Hepatocyte (in vitro differentiated cells): ENCODE data around the gene INSRR.

Experiments used
- EZH2phosphoT487 ChIP-seq: fragments of 200-600 bp; sonication (generic); IDR thresholded peaks from one replicate; pipeline ENCODE4 v1.6.1; 2018; ENCODE audit warnings: antibody characterized with exemption, mild to moderate bottlenecking, low read depth, moderate library complexity; ENCODE audit not compliant: unreplicated experiment, severe bottlenecking
- TF ChIP-seq, protein P1 (sequence below): fragments of 200-600 bp; sonication (generic); IDR thresholded peaks from 2 replicates; pipeline ENCODE4 v1.5.1; 2016; ENCODE audit warnings: antibody characterized with exemption, mild to moderate bottlenecking; ENCODE audit not compliant: poor library complexity

DNA sequence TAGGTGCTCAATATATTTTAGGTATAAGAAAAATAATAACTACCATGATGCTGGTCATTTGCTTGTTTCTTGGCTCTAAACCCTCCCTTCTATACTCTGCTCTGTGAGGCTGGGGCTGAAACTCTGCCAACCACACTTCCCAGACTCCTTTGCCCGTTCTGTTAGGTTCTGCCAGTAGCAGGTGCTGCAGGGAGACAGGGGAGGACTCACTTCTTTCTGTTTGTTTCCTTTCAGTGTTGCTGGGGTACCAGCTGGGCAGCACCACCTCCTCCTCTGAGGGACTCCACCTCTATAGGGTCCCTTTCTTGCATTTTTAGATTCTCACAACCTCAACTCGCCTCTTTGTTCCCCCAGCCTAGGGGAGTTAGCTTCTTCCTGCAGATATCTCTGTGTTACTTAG, 25.3 kb downstream of the INSRR start:
- TF ChIP-seq, protein P1, sequence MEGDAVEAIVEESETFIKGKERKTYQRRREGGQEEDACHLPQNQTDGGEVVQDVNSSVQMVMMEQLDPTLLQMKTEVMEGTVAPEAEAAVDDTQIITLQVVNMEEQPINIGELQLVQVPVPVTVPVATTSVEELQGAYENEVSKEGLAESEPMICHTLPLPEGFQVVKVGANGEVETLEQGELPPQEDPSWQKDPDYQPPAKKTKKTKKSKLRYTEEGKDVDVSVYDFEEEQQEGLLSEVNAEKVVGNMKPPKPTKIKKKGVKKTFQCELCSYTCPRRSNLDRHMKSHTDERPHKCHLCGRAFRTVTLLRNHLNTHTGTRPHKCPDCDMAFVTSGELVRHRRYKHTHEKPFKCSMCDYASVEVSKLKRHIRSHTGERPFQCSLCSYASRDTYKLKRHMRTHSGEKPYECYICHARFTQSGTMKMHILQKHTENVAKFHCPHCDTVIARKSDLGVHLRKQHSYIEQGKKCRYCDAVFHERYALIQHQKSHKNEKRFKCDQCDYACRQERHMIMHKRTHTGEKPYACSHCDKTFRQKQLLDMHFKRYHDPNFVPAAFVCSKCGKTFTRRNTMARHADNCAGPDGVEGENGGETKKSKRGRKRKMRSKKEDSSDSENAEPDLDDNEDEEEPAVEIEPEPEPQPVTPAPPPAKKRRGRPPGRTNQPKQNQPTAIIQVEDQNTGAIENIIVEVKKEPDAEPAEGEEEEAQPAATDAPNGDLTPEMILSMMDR = no peak
- TF ChIP-seq EZH2phosphoT487 = no peak
